GM13976 (cell line): ENCODE measurements around the gene HES5.

Experiments
- DNase-seq: peaks from one replicate; pipeline ENCODE4 v3.0.0; 2012; ENCODE audit warnings: low spot score
- CTCF ChIP-seq: IDR thresholded peaks from 2 replicates; pipeline ENCODE4 v1.5.1; 2012; ENCODE audit warnings: borderline replicate concordance, mild to moderate bottlenecking; ENCODE audit not compliant: insufficient read depth; ENCODE audit errors: extremely low read depth, missing control alignments, control extremely low read depth
- in situ Hi-C: fragments of 300-500 bp; cut with MboI; formaldehyde crosslinking; loops from one replicate; pipeline ENCODE4 v1.12.0; 2022; ENCODE audit warnings: low sequenced_read_pairs, mixed read lengths, inconsistent platforms; ENCODE audit not compliant: unreplicated experiment

The HES5 gene

GRCh38 chr1:2525572-2525919, 4.5 kb downstream of the HES5 start:
- in situ Hi-C loops, result loop anchor here (25.0 kb wide), 1 partner anchor 113 kb away; the partner anchor contains the start of gene PEX10

GRCh38 chr1:2523891-2524609, 6.0 kb downstream of the HES5 start:
- in situ Hi-C loops, result no loop called here
- TF ChIP-seq CTCF, result no peak
- no peak for DNase-seq

More at GRCh38 chr1:2525572-2525919, 4.5 kb downstream of the HES5 start:
- DNase-seq, result no peak
- TF ChIP-seq CTCF, result no peak

GRCh38 chr1:2523191-2523890, 6.7 kb downstream of the HES5 start:
- no peak for DNase-seq
- in situ Hi-C loops, result no loop called here

GRCh38 chr1:2522230-2522629, 7.8 kb downstream of the HES5 start:
- no peak for TF ChIP-seq CTCF
- DNase-seq, result no peak
- in situ Hi-C loops, result no loop called here

More at GRCh38 chr1:2523191-2523890, 6.7 kb downstream of the HES5 start:
- TF ChIP-seq CTCF, result no peak

- no peak for DNase-seq
- TF ChIP-seq CTCF, result no peak
- in situ Hi-C loops, result no loop called here
These were observed 9.3 kb downstream of the HES5 start for GRCh38 chr1:2520806-2521205.

GRCh38 chr1:2520206-2520605, 9.9 kb downstream of the HES5 start:
- no peak for DNase-seq
- in situ Hi-C loops, result no loop called here
- TF ChIP-seq CTCF, result no peak

GRCh38 chr1:2519729-2520128, 10.3 kb downstream of the HES5 start:
- DNase-seq, result no peak
- in situ Hi-C loops, result no loop called here
- TF ChIP-seq CTCF, result no peak
